Dermis blood vessel endothelial cell (primary cell): ENCODE data around the gene HIGD2A. TPM values are rescaled to one million over a fixed set of nuclear protein-coding genes. Genes with fewer than 3 reads are reported as not detected.

ENCODE experiments used
- DNase-seq: peaks from one replicate; pipeline ENCODE4 v3.0.0; 2010
- total RNA-seq: library from RNA; depleted of rRNA; stranded (reverse); fragments of >200 nt; gene quantifications from 2 replicates; pipeline ENCODE4 v1.2.3, GENCODE V29; 2014

HIGD2A gene, protein sequence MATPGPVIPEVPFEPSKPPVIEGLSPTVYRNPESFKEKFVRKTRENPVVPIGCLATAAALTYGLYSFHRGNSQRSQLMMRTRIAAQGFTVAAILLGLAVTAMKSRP
- total RNA-seq = 27.9 and 47.3 TPM in 2 replicates

- peak; percentile 99 for DNase-seq
Observed at GRCh38 chr5:176388444-176389134, at the start of gene HIGD2A, which contains the start of gene NOP16. TSS of gene HIGD2A (plus strand) at chr5:176388751. CDS start at chr5:176388820, 69 bp downstream. TSS of gene NOP16 (minus strand) at chr5:176388598. CDS start at chr5:176388539, 59 bp downstream.

GRCh38 chr5:176339304-176339703, 49.2 kb upstream of the HIGD2A start:
- DNase-seq = no peak

GRCh38 chr5:176341325-176342157, 47.0 kb upstream of the HIGD2A start:
- DNase-seq = no peak

DNA sequence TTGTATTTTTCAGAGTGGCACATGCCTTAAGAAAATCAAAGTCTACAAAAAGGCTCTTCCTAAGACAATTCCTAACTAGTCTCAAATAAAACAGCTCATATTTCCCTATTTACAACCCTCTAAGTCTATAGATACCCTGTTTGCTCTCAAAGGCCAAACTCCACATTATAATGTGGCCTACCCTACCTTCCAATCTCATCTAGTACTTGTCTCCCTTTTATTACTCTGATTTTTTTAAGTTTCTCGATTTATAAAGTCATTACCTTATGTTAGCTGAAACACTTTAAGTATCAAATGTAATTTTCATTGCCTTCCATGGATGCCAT, 46.4 kb upstream of the HIGD2A start:
- no peak for DNase-seq

DNA sequence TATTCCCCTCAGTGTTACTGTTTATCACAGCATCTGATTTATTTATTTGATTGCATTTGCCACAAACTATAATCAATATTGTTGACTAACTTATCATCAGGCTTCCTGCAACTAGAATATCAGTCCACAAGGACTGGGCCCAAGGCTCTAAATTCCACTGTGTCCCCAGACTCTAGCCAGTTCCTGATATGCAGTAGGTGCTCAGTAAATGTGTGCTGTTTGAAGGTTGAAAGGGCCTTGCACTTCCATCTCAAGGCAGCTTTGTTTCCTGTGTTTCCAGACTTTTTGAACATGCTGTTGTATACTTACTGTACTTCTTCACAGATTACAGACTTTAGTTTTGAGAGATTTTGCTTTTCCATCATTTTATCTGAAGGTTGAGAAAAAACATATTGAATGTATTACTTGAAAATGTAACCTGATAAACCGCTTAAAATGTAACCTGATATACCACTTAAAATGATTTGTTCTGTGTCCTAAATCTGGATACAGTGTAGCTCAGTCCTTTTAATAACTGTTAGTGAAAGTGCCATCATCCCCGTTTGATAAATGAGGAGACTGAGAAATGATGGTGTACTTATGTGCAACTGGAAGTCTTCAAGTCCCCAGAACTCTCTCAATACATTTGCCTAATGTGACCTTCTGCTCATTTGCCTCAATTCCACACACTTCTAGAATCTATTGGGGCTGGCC, 45.6 kb upstream of the HIGD2A start:
- no peak for DNase-seq

DNA sequence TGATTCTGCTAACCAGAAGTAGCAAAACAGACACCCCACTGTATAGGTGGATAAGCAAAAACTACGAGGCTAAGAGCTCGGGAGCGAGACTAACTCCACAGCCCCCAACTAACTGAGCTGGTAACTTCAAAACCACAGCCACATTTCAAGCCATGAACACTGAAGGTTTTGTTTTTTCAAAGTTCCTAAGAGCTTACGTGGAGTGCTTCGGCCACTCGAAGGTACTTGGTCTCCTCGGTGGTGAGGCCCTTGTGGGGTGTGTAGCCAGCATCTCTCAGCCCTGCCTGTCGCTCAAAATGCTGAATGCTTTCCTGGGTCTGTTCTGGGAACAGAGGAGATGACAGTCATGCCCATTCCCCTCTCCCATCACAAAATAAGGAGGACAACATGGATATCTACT, 38.1 kb upstream of the HIGD2A start:
- DNase-seq = no peak

GRCh38 chr5:176352116-176352878, 36.3 kb upstream of the HIGD2A start:
- DNase-seq = no peak

DNA sequence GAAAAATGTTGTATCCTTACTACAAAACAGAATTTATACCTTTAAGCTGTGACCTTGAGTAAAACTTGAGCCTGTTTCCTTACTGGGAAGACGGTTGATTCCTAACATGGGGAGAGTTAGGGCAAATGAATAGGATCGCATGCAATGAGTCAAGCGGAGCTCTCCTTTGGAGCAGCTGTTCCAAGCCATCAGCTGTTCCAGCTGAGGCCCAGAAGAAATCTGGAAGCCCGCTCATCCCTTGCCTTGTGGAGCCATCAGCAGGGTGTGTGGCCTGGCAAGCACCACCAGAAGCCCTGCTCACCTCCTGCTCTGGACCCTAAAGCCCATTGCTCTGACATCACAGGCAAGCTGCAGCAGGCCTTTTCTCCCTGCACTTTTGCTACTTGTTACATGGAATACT, 35.0 kb upstream of the HIGD2A start:
- DNase-seq = no peak

GRCh38 chr5:176355400-176356178, 33.0 kb upstream of the HIGD2A start:
- DNase-seq = no peak

DNA sequence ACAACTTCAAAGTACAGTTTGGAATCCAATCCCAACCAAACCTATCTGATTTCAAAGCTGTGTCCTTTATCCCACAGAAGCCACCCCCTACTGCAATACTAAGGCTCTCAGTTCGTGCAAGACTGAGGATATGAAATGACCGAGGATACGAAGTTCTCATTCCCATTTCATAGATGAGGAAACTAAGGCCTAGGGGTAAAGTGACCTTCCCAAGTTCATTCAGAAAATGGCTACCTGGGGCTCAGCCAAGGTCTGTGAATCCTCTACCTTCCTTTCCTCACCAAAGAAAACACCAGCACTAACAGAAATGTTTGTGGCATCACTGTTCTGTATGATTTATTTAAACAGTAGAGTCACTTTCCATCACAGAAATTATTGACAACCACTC, 32.4 kb upstream of the HIGD2A start:
- DNase-seq = no peak

GRCh38 chr5:176359658-176360057, 28.9 kb upstream of the HIGD2A start:
- DNase-seq = no peak

DNA sequence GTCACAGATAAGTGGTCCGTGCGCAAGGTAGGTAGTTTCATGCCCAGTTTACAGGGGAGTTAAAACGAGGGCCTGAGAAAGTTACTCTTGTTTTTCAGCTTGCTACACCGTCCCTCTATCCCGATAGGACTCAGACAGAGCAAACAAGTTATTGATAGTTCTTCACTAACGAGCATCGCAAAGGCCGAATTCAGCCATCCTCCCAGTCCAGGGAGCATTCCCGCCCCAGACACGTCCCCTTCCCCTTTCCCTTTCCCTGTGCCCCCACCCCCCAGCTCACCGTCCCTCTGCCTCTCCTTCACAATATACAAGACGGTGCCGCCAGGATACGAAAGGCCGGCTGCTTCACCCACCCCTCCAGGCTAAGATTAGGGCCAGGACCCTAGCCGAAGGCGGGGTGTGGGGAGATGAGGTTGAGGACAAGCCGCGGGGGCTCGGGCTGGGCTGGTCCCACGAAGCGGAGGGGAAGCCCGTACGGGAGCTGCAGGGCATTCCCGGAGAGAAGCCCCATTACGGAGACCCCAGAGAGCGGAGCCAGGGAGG, 27.6 kb upstream of the HIGD2A start:
- peak; percentile 40 for DNase-seq

DNA sequence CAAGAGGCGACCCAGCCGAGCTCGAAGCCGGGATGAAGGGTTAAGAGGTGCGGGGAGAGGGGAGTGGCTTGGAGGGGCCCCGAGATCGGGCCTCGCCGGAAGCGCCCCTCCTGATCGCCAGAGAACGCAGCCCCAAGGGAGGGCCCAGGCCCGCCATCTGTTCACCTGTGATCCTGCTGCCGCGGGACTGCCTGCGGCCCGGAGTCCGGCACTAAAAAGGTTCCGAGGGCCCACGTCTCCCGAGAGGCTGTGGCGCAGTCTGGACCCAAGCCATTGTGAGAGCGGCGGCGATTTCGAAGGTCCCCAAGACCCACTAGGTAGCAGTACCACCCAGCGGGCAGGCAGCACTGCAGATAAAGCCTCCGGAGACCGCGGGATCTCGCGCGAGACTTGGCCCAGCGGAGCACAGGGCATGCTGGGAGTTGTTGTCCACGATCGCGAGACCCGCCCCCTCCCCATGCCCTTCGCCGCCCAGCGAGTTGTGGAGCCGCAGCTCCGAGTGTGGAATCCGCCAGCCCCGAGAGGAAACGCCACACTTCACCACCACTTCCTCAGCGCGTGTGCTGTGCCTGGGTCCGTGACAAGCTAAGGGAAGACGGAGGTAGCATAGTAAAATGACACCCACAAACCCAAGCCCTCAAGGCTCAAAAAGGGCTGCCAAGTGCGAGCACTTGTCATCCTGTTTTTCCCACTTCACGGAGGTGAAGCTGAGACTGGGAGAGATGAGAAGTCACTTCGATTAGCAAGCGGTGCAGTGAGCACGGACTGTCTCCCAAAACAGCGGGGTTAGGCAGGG, 26.9 kb upstream of the HIGD2A start, which contains the start of gene KIAA1191:
Gene KIAA1191 (minus strand): TSS at position 328 of the 796 bp plus-strand sequence. CDS start 2,256 bp downstream, outside the sequence.
- peak; percentile 95 for DNase-seq

GRCh38 chr5:176362233-176362490, 26.4 kb upstream of the HIGD2A start:
- DNase-seq = no peak

DNA sequence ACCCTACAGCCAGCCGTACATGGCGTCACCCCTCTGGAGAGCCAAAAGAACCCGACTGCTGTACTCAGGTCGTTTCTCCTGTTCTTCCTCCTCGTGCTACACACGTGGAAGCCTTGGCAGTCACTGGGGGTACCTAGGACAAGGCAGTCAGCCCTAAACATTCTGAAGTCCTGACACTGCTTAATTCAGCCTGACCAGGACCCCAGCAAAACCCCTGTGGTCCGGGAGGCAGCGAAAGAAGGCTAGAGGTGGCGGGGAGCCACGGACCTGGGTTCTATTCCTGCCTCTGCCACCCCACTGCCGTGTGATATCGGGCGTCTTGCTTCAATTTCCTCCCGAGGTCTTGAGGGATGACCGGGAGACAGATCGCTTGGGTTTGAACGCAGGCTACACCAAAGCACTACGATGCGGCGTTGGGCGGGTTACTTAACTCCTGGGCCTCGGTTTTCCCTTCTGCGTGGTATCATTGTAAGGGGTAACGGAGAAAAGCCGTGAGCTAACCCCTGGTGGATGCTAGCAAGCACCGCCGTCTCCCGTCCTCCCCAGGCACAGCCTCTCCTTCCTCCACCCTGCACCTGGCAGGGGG, 23.7 kb upstream of the HIGD2A start:
- DNase-seq = no peak

DNA sequence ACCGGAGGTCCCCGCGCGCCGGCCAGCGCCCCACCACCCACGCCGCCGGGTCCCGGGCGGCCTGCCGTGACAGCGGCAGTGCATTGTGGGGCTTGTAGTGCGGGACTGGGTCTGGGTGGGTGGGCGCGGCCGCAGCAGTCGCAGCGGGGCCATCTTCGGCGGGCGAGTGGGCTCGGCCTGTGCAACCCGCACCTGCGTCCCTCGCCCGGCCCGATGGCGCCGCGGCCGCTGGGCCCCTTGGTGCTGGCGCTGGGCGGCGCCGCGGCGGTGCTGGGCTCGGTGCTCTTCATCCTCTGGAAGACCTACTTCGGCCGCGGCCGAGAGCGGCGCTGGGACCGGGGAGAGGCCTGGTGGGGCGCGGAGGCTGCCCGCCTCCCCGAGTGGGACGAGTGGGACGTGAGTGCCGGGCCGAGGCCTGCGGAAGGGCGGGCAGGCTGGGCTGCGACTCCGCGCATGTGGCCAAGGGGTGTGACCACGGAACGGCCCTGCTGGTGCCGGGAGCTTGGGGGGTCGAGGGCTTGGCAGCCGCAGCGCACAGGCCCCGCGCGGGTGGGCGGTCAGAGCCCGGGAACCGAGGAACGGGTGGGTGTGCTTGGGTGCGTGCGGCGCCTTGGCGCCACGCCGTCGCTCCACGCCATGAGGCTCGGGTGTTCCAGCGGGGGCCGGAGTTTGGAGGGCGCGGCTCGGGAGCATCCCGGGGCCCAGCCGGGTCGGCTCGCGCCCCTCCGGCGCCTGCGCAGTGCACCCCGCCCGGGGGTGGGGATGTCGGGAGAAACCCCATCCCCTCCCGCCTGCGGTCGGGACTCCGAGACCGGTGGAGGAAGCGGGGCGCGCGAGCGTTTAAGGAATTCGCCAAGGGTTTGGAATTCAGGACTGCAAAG, 23.0 kb upstream of the HIGD2A start, which contains the start of gene ARL10:
Gene ARL10 (plus strand): TSS at position 137 of the 881 bp plus-strand sequence. CDS start 77 bp downstream, at position 214.
- peak; percentile 49 for DNase-seq

DNA sequence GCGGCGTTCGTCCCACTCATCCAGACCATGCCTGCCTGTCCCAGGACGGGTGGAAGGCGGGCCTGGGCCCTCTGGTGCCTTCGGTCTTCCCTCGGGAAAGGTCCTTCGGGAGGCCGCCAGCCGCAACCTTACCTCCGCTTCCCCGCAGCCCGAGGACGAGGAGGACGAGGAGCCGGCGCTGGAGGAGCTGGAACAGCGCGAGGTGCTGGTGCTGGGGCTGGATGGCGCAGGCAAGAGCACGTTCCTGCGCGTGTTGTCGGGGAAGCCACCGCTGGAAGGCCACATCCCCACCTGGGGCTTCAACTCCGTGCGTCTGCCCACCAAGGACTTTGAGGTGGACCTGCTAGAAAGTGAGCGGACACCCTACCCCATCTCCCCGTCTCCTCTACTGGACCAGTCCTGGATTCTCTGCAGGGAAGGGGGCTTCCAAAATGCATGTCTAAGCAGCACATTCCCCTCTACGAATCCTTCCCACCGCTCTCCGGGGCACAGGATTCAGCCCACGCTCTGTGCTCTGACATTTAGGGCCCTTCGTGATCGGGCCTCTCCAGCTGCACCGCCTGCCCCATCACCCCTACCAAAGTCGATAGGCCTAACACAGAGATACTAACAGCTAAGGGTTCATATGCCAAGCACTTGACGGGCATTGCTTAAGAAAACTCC, 22.2 kb upstream of the HIGD2A start:
- no peak for DNase-seq

DNA sequence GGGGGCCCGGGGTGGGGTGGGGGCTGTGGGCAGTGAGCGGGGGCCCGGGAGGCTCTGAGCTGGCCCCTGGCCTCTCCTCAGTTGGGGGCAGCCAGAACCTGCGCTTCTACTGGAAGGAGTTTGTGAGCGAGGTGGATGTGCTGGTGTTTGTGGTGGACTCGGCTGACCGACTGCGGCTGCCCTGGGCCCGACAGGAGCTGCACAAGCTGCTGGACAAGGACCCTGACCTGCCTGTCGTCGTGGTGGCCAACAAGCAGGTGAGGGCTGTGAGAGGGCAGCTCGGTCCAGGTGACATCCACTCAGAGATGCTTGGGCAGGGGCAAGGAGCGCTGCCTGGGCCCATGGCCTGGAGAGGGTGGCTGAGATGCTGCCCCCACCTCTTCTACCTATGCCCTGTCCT, 19.8 kb upstream of the HIGD2A start:
- DNase-seq = no peak
